CD14-positive monocyte (primary cell): ENCODE results near the gene PTGR2. TPM values are rescaled to one million over a fixed set of nuclear protein-coding genes. Genes with fewer than 3 reads are reported as not detected.

Experiments
- DNase-seq, 3 donors: peaks; one replicate each; pipeline ENCODE4 v3.0.0-alpha.2; 2011 to 2022
- H2AFZ ChIP-seq: 2 replicates; pipeline ENCODE4 v1.6.0; 2012; ENCODE audit warnings: mild to moderate bottlenecking, low read depth, low read length, inconsistent platforms; ENCODE audit not compliant: insufficient read depth, poor library complexity, severe bottlenecking
- H3K27ac ChIP-seq, 2 donors: 1 replicate in 1 of 2; 2 replicates in 1 of 2; pipeline ENCODE4 v1.5.1; 2012 to 2013; ENCODE audit warnings: low read length in 2 of 2, control low read depth in 1 of 2, inconsistent platforms in 1 of 2, low read depth in 1 of 2, mild to moderate bottlenecking in 1 of 2
- H3K27me3 ChIP-seq, 2 donors: one replicate each; pipeline versions ENCODE4 v1.6.0 to v1.6.1; 2011 to 2013; ENCODE audit warnings: low read length in 2 of 2; ENCODE audit not compliant: control insufficient read depth in 2 of 2, insufficient read depth in 2 of 2
- H3K36me3 ChIP-seq, 2 donors: replicated peaks in 1 of 2; 1 replicate in 1 of 2; 2 replicates in 1 of 2; pipeline versions ENCODE4 v1.5.1 to v1.6.1; 2012 to 2013; ENCODE audit warnings: low read length in 2 of 2, control low read depth in 1 of 2, inconsistent platforms in 1 of 2, mild to moderate bottlenecking in 1 of 2; ENCODE audit not compliant: insufficient read depth in 2 of 2, control insufficient read depth in 1 of 2
- H3K4me1 ChIP-seq, 2 donors: 1 replicate in 1 of 2; 2 replicates in 1 of 2; pipeline versions ENCODE4 v1.5.1 to v1.6.1; 2012 to 2013; ENCODE audit warnings: low read length in 2 of 2, control low read depth in 1 of 2, inconsistent platforms in 1 of 2, mild to moderate bottlenecking in 1 of 2, moderate library complexity in 1 of 2; ENCODE audit not compliant: insufficient read depth in 2 of 2, control insufficient read depth in 1 of 2
- H3K4me2 ChIP-seq: replicated peaks from 2 replicates; pipeline ENCODE3; 2012; ENCODE audit warnings: low read length, moderate library complexity, mild to moderate bottlenecking; ENCODE audit not compliant: poor library complexity, severe bottlenecking; ENCODE audit errors: extremely low read depth
- H3K4me3 ChIP-seq, 3 experiments: fragments of 200-600 bp in 1 of 3; sonication (generic) in 1 of 3; replicated peaks in 1 of 3; 1 replicate in 2 of 3; 2 replicates in 1 of 3; pipeline ENCODE4 v1.5.1; 2011 to 2013; ENCODE audit warnings: low read length in 3 of 3, mild to moderate bottlenecking in 3 of 3, control low read depth in 2 of 3, low read depth in 2 of 3, inconsistent platforms in 1 of 3, moderate library complexity in 1 of 3
- H3K79me2 ChIP-seq: 2 replicates; pipeline ENCODE4 v1.6.0; 2012; ENCODE audit warnings: mild to moderate bottlenecking, control low read depth, inconsistent platforms, low read length, moderate library complexity; ENCODE audit not compliant: insufficient read depth
- H3K9ac ChIP-seq: 2 replicates; pipeline ENCODE4 v1.6.0; 2017; ENCODE audit warnings: low read length, mild to moderate bottlenecking; ENCODE audit not compliant: insufficient read depth, poor library complexity, severe bottlenecking
- H3K9me3 ChIP-seq, 2 donors: replicated peaks in 1 of 2; 1 replicate in 1 of 2; 2 replicates in 1 of 2; pipeline versions ENCODE4 v1.5.1 to v1.6.1; 2012 to 2013; ENCODE audit warnings: low read length in 2 of 2, control low read depth in 1 of 2; ENCODE audit not compliant: control insufficient read depth in 1 of 2, insufficient read depth in 1 of 2
- H4K20me1 ChIP-seq: 2 replicates; pipeline ENCODE4 v1.6.0; 2012; ENCODE audit warnings: mild to moderate bottlenecking, low read length, control low read depth, moderate library complexity; ENCODE audit not compliant: insufficient read depth
- H3K27ac Mint-ChIP-seq, 7 donors: one replicate each; pipeline ENCODE4 v1.8.0; 2020; ENCODE audit warnings: mild to moderate bottlenecking in 7 of 7, mixed read lengths in 7 of 7, moderate library complexity in 6 of 7, inconsistent platforms in 2 of 7
- H3K27me3 Mint-ChIP-seq, 3 donors: one replicate each; pipeline ENCODE4 v1.8.0; 2021 to 2022; ENCODE audit warnings: low read depth in 3 of 3, mild to moderate bottlenecking in 3 of 3, mixed read lengths in 3 of 3, moderate library complexity in 3 of 3, inconsistent platforms in 1 of 3
- H3K36me3 Mint-ChIP-seq, 2 donors: one replicate each; pipeline ENCODE4 v1.8.0; 2020; ENCODE audit warnings: mixed read lengths in 2 of 2, inconsistent platforms in 1 of 2, mild to moderate bottlenecking in 1 of 2
- H3K4me1 Mint-ChIP-seq: one replicate; pipeline ENCODE4 v1.8.0; 2020; ENCODE audit warnings: mild to moderate bottlenecking, mixed read lengths
- H3K4me3 Mint-ChIP-seq, 2 donors: one replicate each; pipeline ENCODE4 v1.8.0; 2020; ENCODE audit warnings: mild to moderate bottlenecking in 2 of 2, mixed read lengths in 2 of 2, moderate library complexity in 1 of 2
- H3K9me3 Mint-ChIP-seq, 7 donors: one replicate each; pipeline ENCODE4 v1.8.0; 2020 to 2022; ENCODE audit warnings: mixed read lengths in 7 of 7, mild to moderate bottlenecking in 6 of 7, moderate library complexity in 6 of 7, inconsistent platforms in 2 of 7
- CTCF ChIP-seq: fragments of 200-600 bp; IDR thresholded peaks from one replicate; pipeline ENCODE4 v1.8.0; 2022; ENCODE audit warnings: antibody characterized with exemption, mild to moderate bottlenecking
- WGBS: methylation state at CpG from one replicate; pipeline ENCODE4 v1.1.5; 2013; ENCODE audit warnings: missing lambda C conversion rate; ENCODE audit not compliant: insufficient coverage; 5-methylcytosine and 5-hydroxymethylcytosine counted together
- intact Hi-C, 2 donors: fragments of 100-400 bp; cut with micrococcal nuclease; formaldehyde crosslinking; loops; one replicate each; pipeline versions ENCODE4 v1.15.0 to v1.15.1; 2023
- polyA plus RNA-seq, 3 donors: library from polyadenylated mRNA; depleted of rRNA in 1 of 3; unstranded in 2 of 3; stranded (reverse) in 1 of 3; fragments of 300-500 nt in 2 of 3; fragments of >200 nt in 1 of 3; fragmentation: Illumina TruSeq in 2 of 3; gene quantifications; 1 replicate in 2 of 3; 2 replicates in 1 of 3; pipeline ENCODE4 v1.2.3, GENCODE V29; 2012 to 2021

PTGR2 gene
- polyA plus RNA-seq, 3 donors, result 1.1 to 3.8 (median 1.1) TPM

GRCh38 chr14:73877790-73878189, 26.2 kb downstream of the PTGR2 start:
- no peak for DNase-seq
- no peaks in the 10 kb centered on the region for H3K4me1 ChIP-seq
- Mint-ChIP-seq H3K9me3 (no peaks in the 10 kb centered on the region), H3K4me3 (no peak overlapping the region), H3K27ac (no peak overlapping the region), H3K4me1 (no peaks in the 10 kb centered on the region), H3K36me3 (no peaks in the 10 kb centered on the region), H3K27me3 (peaks cover 0 to 2% (median 2%) of the 10 kb centered on the region in 3 donors)
- no peaks in the 10 kb centered on the region for H3K27me3 ChIP-seq
- H3K4me2 ChIP-seq, result no peak overlapping the region
- no peaks in the 10 kb centered on the region for H3K36me3 ChIP-seq
- intact Hi-C loops, result no loop called here
- WGBS, result 100% methylated on average over 2 of the region's 3 CpGs
- no peak overlapping the region for H3K27ac ChIP-seq
- H2AFZ ChIP-seq, result no peak overlapping the region
- no peaks in the 10 kb centered on the region for H3K9me3 ChIP-seq
- H3K9ac ChIP-seq, result no peak overlapping the region
- no peak overlapping the region for H3K4me3 ChIP-seq
- TF ChIP-seq CTCF, result no peak
- H4K20me1 ChIP-seq, result no peaks in the 10 kb centered on the region
- no peaks in the 10 kb centered on the region for H3K79me2 ChIP-seq

- Histone ChIP-seq H3K79me2 (no peaks in the 10 kb centered on the region), H3K27me3 (no peaks in the 10 kb centered on the region), H3K4me2 (no peak overlapping the region), H2AFZ (no peak overlapping the region), H4K20me1 (no peaks in the 10 kb centered on the region), H3K9me3 (no peaks in the 10 kb centered on the region), H3K4me3 (no peak overlapping the region), H3K9ac (no peak overlapping the region), H3K27ac (no peak overlapping the region), H3K36me3 (no peaks in the 10 kb centered on the region), H3K4me1 (no peaks in the 10 kb centered on the region)
- Mint-ChIP-seq H3K36me3 (no peaks in the 10 kb centered on the region), H3K4me1 (no peaks in the 10 kb centered on the region), H3K4me3 (no peak overlapping the region), H3K27me3 (peaks cover 0 to 2% (median 2%) of the 10 kb centered on the region in 3 donors), H3K9me3 (no peaks in the 10 kb centered on the region), H3K27ac (no peak overlapping the region)
- intact Hi-C loops, result no loop called here
- TF ChIP-seq CTCF, result no peak
- no peak for DNase-seq
- WGBS, result 97% methylated on average over 5 of the region's 6 CpGs
Measured at GRCh38 chr14:73878436-73878835, 26.8 kb downstream of the PTGR2 start.
